H1 (cell line): ENCODE results near the gene ISY1.

Source experiments
- EZH2 ChIP-seq: fragments of 200-600 bp; sonication (generic); IDR thresholded peaks from 2 replicates; pipeline ENCODE4 v1.7.1; 2012; ENCODE audit warnings: low read depth, mild to moderate bottlenecking, moderate library complexity, low read length, inconsistent platforms; ENCODE audit not compliant: severe bottlenecking
- POLR2A ChIP-seq, 2 experiments: IDR thresholded peaks; 1 replicate in 1 of 2; 2 replicates in 1 of 2; pipeline ENCODE4 v1.6.1; 2011; ENCODE audit warnings: low read depth in 2 of 2, low read length in 2 of 2, mild to moderate bottlenecking in 2 of 2; ENCODE audit errors: control extremely low read depth in 1 of 2
- ZNF274 ChIP-seq: IDR thresholded peaks from 2 replicates; pipeline ENCODE4 v1.7.0; 2012; ENCODE audit warnings: low read length, borderline replicate concordance; ENCODE audit errors: extremely low read depth

- TF ChIP-seq ZNF274 (no peak), POLR2A (IDR thresholded peaks at IDR 0.05; ENCODE audit: control extremely low read depth in 1 of 2, low read depth in 2 of 2, low read length in 2 of 2) (no peak), EZH2 (no peak)
Measured at GRCh38 chr3:129173206-129173605, 12.3 kb upstream of the ISY1 start.
